ENCODE measurements around the gene RFESD.

- TF ChIP-seq EZH2 (IDR thresholded peaks at IDR 0.05; ENCODE audit: borderline replicate concordance, insufficient read depth, low read depth, low read length, poor library complexity, severe bottlenecking) (no peak), CTCF (IDR thresholded peaks at IDR 0.05) (peak; percentile 28)
These were observed at the start of gene RFESD for GRCh38 chr5:95646569-95647431.
